Suppressor macrophage (primary cell): ENCODE measurements around the gene APOL6.
"Not testable (repeated sequence)": the region's sequence is repeated elsewhere in the genome, so short reads cannot be mapped to it uniquely, and the experiment has no call there.

Experiments
- DNase-seq, 4 experiments: peaks; one replicate each; pipeline ENCODE4 v3.0.0-alpha.2; 2020 to 2022

The APOL6 gene

GRCh38 chr22:35617137-35617755 lies 31.0 kb upstream of the APOL6 start, which contains the start of gene MB:
MB (minus strand) TSS chr22:35617329; CDS start chr22:35617257, 72 bp downstream.
- DNase-seq: no peak

GRCh38 chr22:35618427-35619223 lies 29.6 kb upstream of the APOL6 start:
- DNase-seq: no peak

DNA sequence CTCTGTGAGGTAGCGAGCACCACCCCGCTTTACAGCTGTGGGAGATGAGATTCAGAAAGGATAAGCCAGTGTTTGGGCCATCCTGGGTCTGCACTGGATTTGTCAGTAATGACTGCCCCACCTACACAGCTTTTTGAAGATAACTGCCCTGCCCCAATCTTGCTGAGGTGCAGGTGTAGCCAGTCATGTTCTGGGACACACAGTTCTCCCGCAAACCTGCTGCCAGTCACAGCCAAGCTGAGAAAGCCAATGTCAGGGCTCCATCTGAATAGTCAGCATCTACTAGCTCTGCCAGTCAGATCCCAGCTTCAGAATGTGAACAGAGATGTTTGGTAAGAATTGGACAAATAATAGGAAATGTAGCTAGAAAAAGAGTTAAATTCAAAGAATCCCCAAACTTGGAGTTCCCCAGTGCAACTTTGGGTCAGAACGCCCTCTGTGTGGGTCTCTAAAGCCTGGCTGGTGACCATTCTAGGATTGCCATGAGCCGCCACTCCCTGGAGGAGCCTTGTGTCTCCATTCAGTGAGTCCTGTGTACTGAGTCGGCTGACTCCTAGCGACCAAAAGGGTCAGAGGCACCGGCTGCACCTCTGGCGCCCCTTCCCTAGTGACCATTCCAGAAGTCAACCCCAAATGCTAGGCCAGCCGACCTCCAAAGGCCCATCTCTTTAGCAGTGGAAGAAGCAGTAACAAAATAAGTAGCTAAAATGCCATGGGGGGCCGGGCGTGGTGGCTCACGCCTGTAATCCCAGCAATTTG lies 28.7 kb upstream of the APOL6 start:
- no peak for DNase-seq

DNA sequence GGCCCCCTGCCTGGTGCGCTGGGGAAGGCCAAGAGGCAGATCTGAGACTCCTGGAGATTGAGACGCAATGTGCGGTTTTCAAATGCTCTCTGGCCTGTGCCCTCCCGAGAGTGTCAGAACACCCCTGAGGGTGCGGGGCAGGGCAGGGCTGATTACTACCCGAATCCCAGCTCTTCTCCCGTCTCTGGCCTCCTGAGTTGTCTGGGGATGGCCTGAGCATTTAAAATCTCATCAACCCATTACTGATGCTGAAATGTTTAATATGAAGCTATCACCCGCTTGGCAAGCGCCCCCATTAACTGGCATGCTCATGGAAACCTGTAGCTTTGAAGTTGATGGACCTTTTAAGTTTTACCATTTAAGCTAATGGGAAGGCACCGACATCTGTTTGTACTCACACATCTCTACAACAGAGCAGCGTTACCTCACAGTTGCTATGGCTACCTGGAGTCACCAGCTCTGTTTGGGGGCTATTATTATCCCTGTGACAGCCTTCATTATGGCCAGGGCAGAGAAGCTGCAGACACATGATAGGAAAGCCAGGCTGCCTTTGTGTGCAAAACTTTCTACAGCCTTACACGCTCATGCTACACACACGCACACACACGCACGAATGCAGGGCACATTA lies 27.5 kb upstream of the APOL6 start:
- no peak for DNase-seq

DNA sequence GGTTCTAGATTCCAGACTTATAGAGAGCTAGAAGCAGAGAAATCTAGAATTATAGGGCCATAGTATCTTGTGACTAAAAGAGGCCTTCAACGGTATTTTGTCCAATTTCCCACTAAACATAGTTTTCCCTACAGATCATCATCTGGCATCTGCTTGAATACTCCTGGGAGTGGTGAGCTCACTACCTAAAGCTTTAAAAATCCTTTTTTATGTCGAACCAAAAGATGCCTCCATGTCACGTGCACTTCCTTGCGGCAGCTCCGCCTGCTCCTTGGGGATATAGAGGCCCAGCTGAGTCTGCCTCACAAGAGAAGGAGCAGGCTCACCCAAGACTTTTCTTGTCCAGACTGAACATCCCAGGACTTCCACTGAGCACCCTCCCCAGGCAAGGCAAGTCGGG lies 26.8 kb upstream of the APOL6 start:
- DNase-seq: no peak

DNA sequence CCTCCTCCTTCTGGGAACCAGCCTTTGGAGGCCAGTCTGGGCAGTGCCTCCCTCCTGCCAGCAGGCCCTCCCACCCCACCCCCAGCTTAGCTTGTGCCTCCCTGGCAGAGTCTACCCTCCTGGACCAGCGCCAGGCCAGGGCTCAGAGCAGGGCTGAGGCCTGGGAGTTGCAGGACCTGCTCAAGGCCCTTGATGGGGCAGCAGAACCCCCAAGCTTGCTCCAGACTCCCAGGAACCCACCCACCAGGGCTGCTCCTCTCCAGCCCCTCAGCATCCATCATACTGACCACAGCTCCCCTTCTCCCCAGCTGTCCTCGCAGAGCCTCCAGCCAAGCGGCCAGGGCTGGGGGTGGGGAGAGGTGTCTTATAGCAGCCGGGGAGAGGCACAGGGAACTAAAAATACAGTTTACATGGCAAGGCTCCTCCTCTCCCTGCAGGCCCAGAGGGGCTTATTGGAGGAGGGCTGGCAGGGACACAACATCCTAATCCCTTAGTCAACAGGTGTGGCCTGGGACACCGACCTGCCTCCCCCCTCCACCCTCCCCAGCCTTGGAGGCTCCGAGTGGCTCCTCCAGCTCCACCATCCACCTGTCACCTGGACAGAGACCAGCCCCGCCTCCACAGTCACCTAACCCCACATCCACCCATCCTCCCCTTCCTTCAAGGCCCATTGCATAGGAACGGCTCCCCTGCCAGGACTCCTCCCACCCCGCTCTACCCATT lies 25.9 kb upstream of the APOL6 start:
- DNase-seq: no peak

GRCh38 chr22:35623885-35624284 lies 24.4 kb upstream of the APOL6 start:
- DNase-seq: not testable (repeated sequence)

DNA sequence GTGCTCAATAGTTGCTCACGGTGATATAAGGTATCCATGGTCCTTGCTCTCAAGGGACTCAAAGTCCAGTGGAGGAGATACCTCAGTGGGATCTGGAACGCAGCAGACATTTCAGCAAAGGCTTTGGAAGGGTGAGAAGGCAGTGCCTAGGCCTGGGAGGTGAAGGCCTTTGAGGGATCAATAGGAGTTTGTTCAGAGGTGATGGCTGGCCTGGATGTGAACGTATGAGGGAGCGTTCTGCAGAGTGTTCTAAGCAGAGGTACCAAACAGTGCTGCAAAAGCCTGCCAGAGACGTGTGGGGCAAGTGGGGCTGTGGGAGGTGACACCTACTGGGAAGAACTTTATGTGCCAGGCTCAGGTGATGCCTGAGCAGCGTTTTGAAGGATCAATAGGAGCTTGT lies 23.7 kb upstream of the APOL6 start:
- no peak for DNase-seq

DNA sequence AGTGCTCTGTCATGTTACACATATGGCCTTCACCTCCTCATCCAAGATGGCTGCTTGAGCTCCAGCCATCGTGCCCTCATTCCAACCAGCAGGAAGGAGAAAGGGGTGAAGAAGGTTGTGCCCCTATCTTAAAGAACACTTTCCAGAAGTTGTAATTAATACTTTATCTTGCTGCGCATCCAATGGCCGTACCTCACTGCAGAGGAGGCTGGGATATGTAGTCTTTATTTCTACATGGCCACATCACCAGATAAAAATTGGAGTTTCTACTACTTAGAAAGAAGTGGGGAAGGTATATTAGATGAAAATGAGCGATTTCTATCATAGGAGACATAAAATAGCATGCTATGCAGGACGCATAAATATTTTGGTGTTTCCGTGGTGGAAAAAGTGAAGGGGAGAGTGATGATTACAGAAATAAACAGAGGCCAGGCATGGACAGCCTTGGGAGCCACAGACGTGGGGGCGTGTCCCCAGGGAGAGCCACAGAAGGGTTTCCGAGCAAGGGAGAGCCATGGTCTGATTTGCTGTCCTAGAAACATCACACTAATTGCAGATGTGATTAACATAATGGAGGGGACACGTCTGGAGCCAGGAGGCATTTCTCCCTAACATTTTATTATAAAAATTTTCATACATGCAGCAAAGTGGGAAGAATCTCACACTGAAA lies 22.3 kb upstream of the APOL6 start:
- DNase-seq: no peak

DNA sequence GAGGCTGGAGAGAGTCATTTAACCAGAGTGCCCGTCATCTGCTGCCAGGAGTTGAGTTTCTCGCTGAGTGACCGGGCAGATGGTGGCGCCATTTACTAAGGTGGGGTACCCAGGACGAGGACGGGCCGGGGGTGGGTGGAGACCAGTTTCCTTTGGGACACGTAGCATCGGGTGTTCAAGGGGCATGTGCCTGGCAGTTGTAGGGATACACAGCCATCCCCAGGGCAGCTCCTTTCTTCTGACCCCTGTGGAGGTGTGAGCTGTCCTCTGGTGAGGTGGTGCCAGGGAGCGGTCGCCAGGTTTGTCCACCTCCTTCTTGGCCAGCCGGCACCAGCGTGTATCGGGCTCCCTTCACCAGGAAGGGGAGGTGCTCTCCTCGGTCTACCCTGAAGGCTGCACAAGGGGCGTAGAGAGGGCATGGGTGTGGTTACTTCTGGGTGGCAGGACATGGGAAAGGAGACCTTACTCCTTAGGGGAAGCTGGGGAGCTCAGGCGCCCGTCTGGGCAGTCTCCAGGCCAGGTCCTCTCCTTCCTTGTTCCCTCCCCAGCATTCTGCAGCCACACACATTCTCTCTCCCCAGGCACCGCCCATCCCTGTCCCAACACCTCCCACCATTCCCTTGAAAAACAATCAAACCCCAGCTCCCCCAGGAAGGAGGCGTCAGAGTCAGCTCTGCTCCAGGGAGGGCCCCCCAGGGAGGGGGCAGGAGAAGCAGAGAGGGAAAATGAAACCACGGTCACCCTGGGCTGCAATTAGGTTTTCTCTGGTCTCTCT lies 20.8 kb upstream of the APOL6 start:
- DNase-seq: peak; percentile 43 to 81 (median 67)

GRCh38 chr22:35628732-35629131 lies 19.5 kb upstream of the APOL6 start:
- no peak for DNase-seq

DNA sequence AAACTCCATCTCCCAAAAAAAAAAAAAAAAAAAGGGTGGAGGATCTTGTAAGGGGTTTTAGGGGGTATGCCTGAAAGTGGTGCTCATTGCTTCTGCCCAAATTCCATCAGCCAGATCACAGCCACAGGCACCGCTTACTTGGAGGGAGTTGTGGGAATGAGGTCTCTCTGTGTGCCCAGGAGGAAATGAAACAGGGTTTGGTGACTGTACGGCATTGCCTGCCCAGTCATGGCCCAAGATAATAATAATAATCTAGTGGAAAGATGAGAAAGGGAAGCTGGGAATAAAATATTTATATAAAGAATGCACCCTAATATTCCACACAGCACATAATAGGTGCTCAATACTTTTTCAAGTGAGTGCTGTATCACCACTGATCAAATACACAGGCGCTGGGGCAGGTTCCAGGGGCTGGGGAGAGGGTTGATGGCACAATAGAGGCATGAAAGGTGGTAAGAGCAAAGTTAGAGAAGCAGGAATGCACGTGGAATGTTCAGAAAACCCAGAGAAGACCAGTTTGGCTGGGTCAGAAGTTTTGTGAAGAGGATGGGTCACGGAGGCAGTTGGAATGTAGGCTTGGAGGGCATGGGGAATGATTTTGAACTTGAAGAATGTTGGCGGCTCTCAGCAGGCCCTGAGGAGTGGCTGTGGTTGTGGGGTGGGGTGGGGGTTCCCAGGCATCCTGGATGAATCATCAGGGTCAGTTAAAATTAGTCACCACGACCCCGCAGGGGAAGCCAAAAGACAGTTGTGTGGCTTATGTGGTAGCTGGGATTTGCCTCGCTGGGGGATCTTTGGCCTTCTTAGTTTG lies 18.6 kb upstream of the APOL6 start:
- DNase-seq: peak; percentile 21 to 48 (median 36)

GRCh38 chr22:35630387-35630793 lies 17.9 kb upstream of the APOL6 start:
- DNase-seq: no peak

- DNase-seq: no peak
These were observed 17.4 kb upstream of the APOL6 start for GRCh38 chr22:35630891-35631290.

- DNase-seq: peak; percentile 27 to 66 (median 44)
These were observed 16.6 kb upstream of the APOL6 start for GRCh38 chr22:35631597-35631996.

DNA sequence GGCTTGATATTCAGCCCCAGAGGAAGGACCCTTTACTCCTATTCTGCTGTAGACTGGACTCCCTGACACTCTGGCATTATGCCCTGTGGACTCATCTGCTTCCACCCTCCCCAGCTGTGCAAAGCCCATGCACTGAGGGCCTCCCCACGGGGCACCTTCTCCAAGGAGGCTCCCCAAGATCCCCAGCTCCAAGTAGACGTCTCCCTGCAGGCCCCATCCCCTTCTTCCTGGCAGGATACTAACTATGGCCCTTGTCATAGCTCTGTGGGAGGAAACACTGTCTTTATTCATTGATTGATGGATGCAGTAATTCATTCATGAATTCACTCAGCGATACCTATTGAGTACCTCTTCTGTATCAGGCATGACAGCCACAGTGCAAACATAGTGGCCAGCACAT lies 15.3 kb upstream of the APOL6 start:
- no peak for DNase-seq

- DNase-seq: no peak
These were observed 14.7 kb upstream of the APOL6 start for GRCh38 chr22:35633520-35633919.

DNA sequence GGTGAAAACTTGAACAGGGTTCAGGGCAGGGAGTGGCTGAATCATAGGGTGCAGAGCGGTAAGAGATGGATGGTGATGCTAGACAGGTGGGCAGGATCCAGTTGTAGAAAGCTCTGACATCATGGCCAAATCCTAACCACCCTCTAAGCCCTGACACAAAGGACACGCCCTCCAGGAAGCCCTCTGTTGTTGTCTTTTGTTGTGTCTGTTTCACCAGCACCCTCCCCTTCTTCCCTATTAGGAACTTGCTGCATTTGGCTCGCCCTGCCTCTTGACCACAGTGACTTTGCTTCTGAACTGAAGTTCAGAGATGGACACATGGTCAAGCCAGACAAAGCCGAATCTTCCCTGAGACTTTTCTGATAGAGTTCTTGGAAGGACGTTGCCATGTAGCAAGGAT lies 14.2 kb upstream of the APOL6 start:
- peak in 3 of 4 experiments; percentile 26 to 47 (median 40) for DNase-seq

- DNase-seq: no peak
These were observed 13.2 kb upstream of the APOL6 start for GRCh38 chr22:35634943-35635540.

GRCh38 chr22:35637254-35637653 lies 11.0 kb upstream of the APOL6 start:
- no peak for DNase-seq
